Endothelial cell of umbilical vein (primary cell): ENCODE measurements around the gene S100A10.

Source experiments
- CTCF ChIP-seq, 2 donors: IDR thresholded peaks; 1 replicate in 1 of 2; 2 replicates in 1 of 2; pipeline ENCODE4 v1.5.1; 2011; ENCODE audit warnings: low read length in 2 of 2, mild to moderate bottlenecking in 2 of 2, moderate library complexity in 2 of 2, control low read depth in 1 of 2, inconsistent platforms in 1 of 2, low read depth in 1 of 2; ENCODE audit not compliant: insufficient read depth in 1 of 2; ENCODE audit errors: extremely low read depth in 1 of 2
- EZH2 ChIP-seq: IDR thresholded peaks from 2 replicates; pipeline ENCODE4 v1.6.1; 2012; ENCODE audit warnings: borderline replicate concordance, low read depth, mild to moderate bottlenecking, moderate library complexity, low read length, inconsistent platforms; ENCODE audit not compliant: severe bottlenecking
- JUN ChIP-seq: IDR thresholded peaks from 2 replicates; pipeline ENCODE4 v1.6.1; 2011; ENCODE audit warnings: borderline replicate concordance, low read depth; ENCODE audit not compliant: insufficient read length, insufficient read depth
- MAX ChIP-seq: IDR thresholded peaks from 2 replicates; pipeline ENCODE4 v1.6.1; 2011; ENCODE audit not compliant: insufficient read depth, insufficient read length
- POLR2A ChIP-seq: IDR thresholded peaks from 2 replicates; pipeline ENCODE4 v1.6.1; 2012; ENCODE audit warnings: low read depth, mild to moderate bottlenecking, control low read depth, low read length
- POLR2AphosphoS5 ChIP-seq: IDR thresholded peaks from 2 replicates; pipeline ENCODE4 v1.6.1; 2012; ENCODE audit warnings: low read depth, mild to moderate bottlenecking, control low read depth, low read length, moderate library complexity; ENCODE audit not compliant: insufficient read depth

DNA sequence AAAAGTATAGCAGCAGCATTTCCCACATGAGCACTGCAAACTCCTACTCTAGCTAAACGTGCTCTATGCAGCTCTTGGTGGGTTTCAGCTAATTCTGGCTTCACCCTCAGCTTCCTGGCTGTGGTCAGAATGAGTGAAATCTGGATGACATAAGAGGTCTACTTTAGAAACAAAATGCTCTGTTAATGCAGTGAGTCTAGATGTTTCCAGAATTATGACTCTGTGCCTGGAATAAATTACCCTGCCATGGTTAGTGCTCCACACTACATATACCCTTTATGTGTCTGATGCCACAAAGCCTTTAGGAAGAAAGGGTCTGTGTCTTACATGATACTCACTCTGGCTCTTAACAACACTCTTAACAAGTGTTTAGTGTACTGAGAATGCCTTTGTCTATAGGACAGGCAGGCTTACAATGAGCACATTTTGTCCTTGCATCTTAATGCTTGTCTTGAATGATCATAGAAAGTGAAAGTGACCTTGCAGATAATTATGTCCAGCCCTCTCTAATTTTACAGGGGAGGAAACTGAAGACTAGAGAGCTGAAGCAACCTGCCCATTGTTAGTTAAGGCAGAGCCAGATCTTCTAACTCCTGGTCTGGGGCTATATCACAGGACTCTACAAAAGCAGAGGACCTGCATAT lies 9.2 kb downstream of the S100A10 start:
- TF ChIP-seq JUN, result no peak
- TF ChIP-seq EZH2, result no peak
- no peak for TF ChIP-seq MAX
- no peak for TF ChIP-seq CTCF (IDR thresholded peaks at IDR 0.05; ENCODE audit: extremely low read depth in 1 of 2, insufficient read depth in 1 of 2, low read depth in 1 of 2, low read length in 2 of 2)
- TF ChIP-seq POLR2AphosphoS5, result no peak
- no peak for TF ChIP-seq POLR2A
